Stimulated activated CD8-positive, alpha-beta memory T cell treated with anti-CD3 and anti-CD28 coated beads, Interleukin-15, amount 100 ng/mL, for 24 hours (primary cell): Measurements from ENCODE around the gene TSC22D1.
"Not testable (repeated sequence)": the region's sequence is repeated elsewhere in the genome, so short reads cannot be mapped to it uniquely, and the experiment has no call there.

Source experiments
- DNase-seq: peaks from one replicate; pipeline ENCODE4 v3.0.0-alpha.2; 2020; ENCODE audit warnings: low read depth

TSC22D1 gene

GRCh38 chr13:44506251-44506650 is 69.9 kb downstream of the TSC22D1 start:
- DNase-seq = no peak

GRCh38 chr13:44504116-44504515 is 72.0 kb downstream of the TSC22D1 start:
- no peak for DNase-seq

- DNase-seq = no peak
Observed at GRCh38 chr13:44498969-44499368, 77.2 kb downstream of the TSC22D1 start.

GRCh38 chr13:44498502-44498901 is 77.6 kb downstream of the TSC22D1 start:
- DNase-seq = no peak

GRCh38 chr13:44497801-44498200 is 78.3 kb downstream of the TSC22D1 start:
- DNase-seq = no peak

GRCh38 chr13:44493213-44493812 is 82.8 kb downstream of the TSC22D1 start:
- no peak for DNase-seq

- DNase-seq = no peak
Observed at GRCh38 chr13:44489751-44490150, 86.4 kb downstream of the TSC22D1 start.

- no peak for DNase-seq
Observed at GRCh38 chr13:44487989-44488388, 88.1 kb downstream of the TSC22D1 start.

GRCh38 chr13:44484562-44485138 is 91.5 kb downstream of the TSC22D1 start:
- no peak for DNase-seq

GRCh38 chr13:44474122-44474910 is 101.8 kb downstream of the TSC22D1 start:
- no peak for DNase-seq

GRCh38 chr13:44471686-44472085 is 104.4 kb downstream of the TSC22D1 start:
- DNase-seq = no peak

- no peak for DNase-seq
Observed at GRCh38 chr13:44470638-44471562, 105.2 kb downstream of the TSC22D1 start.

- no peak for DNase-seq
Observed at GRCh38 chr13:44468874-44469273, 107.3 kb downstream of the TSC22D1 start.

- no peak for DNase-seq
Observed at GRCh38 chr13:44465318-44465717, 110.8 kb downstream of the TSC22D1 start.

- no peak for DNase-seq
Observed at GRCh38 chr13:44464471-44464870, 111.7 kb downstream of the TSC22D1 start.

- no peak for DNase-seq
Observed at GRCh38 chr13:44463759-44464158, 112.4 kb downstream of the TSC22D1 start.

- DNase-seq = no peak
Observed at GRCh38 chr13:44459674-44460073, 116.5 kb downstream of the TSC22D1 start.

- no peak for DNase-seq
Observed at GRCh38 chr13:44458313-44458975, 117.7 kb downstream of the TSC22D1 start.

- DNase-seq = not testable (repeated sequence)
Observed at GRCh38 chr13:44456212-44456611, 119.9 kb downstream of the TSC22D1 start.

GRCh38 chr13:44455769-44456168 is 120.4 kb downstream of the TSC22D1 start:
- DNase-seq = no peak

- DNase-seq = no peak
Observed at GRCh38 chr13:44453881-44454280, 122.2 kb downstream of the TSC22D1 start.

GRCh38 chr13:44453069-44453468 is 123.1 kb downstream of the TSC22D1 start:
- DNase-seq = no peak
